ENCODE results near the gene TUBGCP5.

The TUBGCP5 gene

DNA sequence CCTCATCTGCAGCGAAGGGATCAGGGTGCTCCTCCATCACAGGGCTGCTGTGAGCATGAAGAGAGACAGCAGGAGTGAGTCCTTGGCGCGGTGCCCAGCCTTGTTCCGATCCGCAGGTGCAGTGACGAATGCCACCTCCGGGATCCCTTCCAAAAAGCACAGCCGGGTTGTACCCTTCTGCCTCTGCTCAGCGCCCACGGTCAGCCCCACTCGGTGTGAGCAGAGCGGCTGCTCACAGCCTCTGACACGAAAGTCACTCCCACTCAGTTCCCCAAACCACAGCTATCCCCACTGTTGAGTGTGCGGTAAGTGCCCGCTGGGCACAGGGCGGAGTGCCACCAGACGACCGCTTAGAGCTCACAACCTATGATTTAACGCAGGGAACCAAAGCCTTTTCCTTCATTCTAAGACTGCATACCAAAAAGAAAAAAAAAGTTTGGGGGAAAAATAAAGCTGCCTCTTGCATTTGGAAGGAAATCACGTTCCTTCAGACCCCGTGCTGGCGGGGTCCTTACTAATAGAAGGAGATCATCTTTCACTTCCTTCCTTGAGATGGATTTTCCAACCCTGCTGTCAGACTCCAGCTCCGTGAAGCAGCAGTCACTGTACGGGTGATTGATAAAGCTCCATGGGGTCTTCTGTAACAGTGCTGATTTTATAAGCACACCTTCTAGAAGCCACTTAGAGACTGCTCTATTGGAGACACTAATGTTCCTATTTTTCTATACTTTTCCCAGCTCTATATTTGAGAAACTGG lies 34.7 kb upstream of the TUBGCP5 start:
- TF ChIP-seq, protein P1, sequence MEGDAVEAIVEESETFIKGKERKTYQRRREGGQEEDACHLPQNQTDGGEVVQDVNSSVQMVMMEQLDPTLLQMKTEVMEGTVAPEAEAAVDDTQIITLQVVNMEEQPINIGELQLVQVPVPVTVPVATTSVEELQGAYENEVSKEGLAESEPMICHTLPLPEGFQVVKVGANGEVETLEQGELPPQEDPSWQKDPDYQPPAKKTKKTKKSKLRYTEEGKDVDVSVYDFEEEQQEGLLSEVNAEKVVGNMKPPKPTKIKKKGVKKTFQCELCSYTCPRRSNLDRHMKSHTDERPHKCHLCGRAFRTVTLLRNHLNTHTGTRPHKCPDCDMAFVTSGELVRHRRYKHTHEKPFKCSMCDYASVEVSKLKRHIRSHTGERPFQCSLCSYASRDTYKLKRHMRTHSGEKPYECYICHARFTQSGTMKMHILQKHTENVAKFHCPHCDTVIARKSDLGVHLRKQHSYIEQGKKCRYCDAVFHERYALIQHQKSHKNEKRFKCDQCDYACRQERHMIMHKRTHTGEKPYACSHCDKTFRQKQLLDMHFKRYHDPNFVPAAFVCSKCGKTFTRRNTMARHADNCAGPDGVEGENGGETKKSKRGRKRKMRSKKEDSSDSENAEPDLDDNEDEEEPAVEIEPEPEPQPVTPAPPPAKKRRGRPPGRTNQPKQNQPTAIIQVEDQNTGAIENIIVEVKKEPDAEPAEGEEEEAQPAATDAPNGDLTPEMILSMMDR (IDR thresholded peaks at IDR 0.05; ENCODE audit: insufficient read depth, low read depth, low read length, missing control alignments), result no peak
- no peak for DNase-seq (ENCODE audit: low read depth)
- no peak overlapping the region for H3K4me3 ChIP-seq (ENCODE audit: low read depth, low read length)

DNA sequence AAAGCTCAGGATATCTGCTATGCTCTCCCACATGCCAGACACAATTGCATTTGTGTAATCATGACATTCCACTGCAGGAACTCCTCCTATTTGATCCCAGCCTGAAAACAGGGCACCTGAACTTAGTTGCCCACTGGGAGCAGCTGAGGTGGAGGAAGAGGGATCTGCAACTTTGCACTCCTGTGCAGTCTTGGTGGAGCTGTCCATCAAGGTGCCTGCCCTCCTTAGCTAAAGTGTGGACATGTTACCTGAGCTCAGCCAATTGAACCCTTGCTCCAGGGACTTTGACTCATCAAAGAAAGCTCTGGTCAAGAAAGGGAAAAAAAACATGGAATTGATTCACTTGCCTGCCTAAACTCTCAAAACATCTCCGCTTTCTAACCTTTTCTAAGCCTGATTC lies 33.3 kb upstream of the TUBGCP5 start:
- H3K4me3 ChIP-seq (ENCODE audit: low read depth, low read length), result no peak overlapping the region
- DNase-seq (ENCODE audit: low read depth), result no peak
- TF ChIP-seq, protein P1 (IDR thresholded peaks at IDR 0.05; ENCODE audit: insufficient read depth, low read depth, low read length, missing control alignments), result no peak

DNA sequence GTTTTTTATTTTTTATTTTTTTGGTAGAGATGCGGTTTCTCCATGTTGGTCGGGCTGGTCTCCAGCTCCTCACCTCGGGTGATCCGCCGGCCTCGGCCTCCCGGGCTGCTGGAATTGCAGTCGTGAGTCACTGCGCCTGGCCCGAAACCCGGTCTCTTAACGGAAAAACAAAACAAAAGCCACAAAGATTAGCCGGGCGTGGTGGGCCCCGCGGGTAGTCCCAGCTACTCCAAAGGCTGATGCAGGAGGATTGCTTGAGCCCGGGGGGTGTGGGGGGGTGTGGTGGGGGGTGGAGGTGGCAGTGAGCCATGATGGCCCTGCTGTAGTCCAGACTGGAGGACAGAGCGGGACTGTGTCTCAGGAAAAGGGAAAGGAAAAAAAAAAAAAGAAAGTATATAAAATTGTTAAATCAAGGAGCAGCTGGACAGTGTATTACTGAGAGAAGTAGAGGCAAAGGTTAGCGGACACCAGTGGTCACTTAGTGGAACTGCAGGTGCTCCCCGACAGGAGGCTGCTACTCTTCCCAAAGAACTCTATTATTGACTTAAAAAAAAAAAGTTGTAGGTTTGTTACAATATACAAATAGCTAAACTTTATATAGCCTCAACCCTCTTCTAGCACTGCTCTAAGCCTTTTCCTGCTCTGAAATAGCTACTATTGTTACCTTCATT lies 30.3 kb upstream of the TUBGCP5 start:
- DNase-seq (ENCODE audit: low read depth), result no peak
- H3K4me3 ChIP-seq (ENCODE audit: low read depth, low read length), result no peak overlapping the region
- TF ChIP-seq, protein P1 (IDR thresholded peaks at IDR 0.05; ENCODE audit: insufficient read depth, low read depth, low read length, missing control alignments), result no peak

DNA sequence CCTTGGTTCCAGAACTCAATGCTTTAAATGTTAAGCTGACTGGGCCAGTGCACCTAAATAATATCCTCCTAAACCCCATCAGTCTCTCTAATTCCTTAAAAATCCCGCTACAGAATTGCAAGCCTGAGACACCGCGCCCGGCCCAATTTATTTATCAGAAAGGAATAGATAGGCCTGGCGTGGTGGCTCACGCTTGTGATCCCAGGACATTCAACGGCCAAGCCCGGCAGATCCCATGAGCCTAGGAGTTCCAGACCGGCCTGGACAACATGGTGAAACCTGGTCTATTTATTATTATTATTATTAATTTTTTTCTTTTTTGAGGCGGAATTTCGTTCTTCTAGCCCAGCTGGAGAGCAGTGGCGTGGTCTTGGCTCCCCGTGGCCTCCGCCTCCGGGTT lies 28.0 kb upstream of the TUBGCP5 start:
- no peak for DNase-seq (ENCODE audit: low read depth)
- TF ChIP-seq, protein P1 (IDR thresholded peaks at IDR 0.05; ENCODE audit: insufficient read depth, low read depth, low read length, missing control alignments), result no peak
- H3K4me3 ChIP-seq (ENCODE audit: low read depth, low read length), result no peak overlapping the region

DNA sequence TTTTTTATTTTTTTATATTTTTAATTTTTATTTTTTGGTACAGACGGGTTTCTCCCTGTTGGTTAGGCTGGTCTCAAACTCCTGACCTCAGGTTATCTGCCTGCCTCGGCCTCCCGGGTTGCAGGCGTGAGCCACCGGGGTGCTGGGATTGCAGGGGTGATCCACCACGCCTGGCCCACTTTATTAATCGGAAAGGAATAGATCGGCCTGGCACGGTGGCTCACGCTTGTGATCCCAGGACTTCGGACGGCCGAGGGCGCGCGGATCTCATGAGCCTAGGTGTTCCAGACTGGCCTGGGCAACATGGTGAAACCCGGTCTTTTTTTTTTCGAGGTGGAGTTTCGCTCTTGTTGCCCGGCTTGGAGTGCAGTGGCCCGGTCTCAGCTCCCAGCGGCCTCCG lies 26.5 kb upstream of the TUBGCP5 start:
- no peak overlapping the region for H3K4me3 ChIP-seq (ENCODE audit: low read depth, low read length)
- no peak for DNase-seq (ENCODE audit: low read depth)
- TF ChIP-seq, protein P1 (IDR thresholded peaks at IDR 0.05; ENCODE audit: insufficient read depth, low read depth, low read length, missing control alignments), result no peak

DNA sequence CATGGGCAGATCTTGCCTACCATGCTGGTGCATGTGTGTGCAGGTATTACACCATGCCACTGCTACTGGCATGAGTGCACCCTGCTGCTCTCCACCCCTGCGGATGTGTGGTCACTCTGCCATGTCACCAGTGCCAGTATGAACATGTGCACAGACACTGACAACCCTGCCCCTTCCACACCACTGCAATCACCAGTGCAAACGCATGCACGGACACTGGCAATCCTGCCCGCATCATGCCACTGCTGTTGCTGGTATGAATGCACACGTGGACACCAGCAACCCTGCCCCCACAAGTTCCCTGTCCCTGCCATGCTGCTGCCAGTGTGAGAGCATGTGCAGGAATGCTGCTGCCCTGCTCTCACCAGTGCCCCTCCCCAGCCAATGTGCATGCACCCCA lies 24.8 kb upstream of the TUBGCP5 start:
- DNase-seq (ENCODE audit: low read depth), result no peak
- H3K4me3 ChIP-seq (ENCODE audit: low read depth, low read length), result no peak overlapping the region
- TF ChIP-seq, protein P1 (IDR thresholded peaks at IDR 0.05; ENCODE audit: insufficient read depth, low read depth, low read length, missing control alignments), result no peak
